ENCODE measurements around the gene MTM1.

Gene MTM1

DNA sequence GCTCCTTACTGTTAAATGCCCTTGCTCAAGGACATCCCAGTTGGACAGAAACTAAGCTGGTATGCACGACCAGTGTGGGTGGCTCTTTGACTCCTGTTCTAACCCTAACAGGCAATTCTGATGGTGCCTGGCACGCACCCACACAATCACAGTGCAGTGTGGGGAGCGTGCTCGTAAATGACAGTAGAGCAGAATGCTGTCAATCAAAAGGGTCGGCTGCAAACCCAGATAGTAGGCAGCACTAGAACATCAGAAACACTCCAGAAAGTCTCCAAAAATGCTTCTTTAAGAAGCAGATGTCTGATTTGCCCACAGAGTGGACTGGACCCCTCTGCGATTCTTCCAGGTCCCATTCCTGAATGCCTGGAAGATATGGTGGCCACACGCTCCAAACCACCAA lies 37.6 kb upstream of the MTM1 start:
- no peak overlapping the region for H3K9ac ChIP-seq (ENCODE audit: low read depth, low read length, poor library complexity, severe bottlenecking)
- no peaks in the 10 kb centered on the region for H3F3A ChIP-seq (ENCODE audit: low read depth)
- no peak overlapping the region for H3K4me2 ChIP-seq (ENCODE audit: low read depth, low read length, poor library complexity, severe bottlenecking)
- H3K9me2 ChIP-seq (replicated peaks; ENCODE audit: low read depth, low read length) = no peaks in the 10 kb centered on the region
- no peaks in the 10 kb centered on the region for H3K79me2 ChIP-seq (ENCODE audit: insufficient read depth, low read length)
- H3K36me3 ChIP-seq (ENCODE audit: insufficient read depth, low read length) = no peaks in the 10 kb centered on the region
- no peaks in the 10 kb centered on the region for H3K9me3 ChIP-seq (ENCODE audit: insufficient read depth, low read depth, low read length)
- no peak for TF ChIP-seq EZH2phosphoT487 (IDR thresholded peaks at IDR 0.05; ENCODE audit: borderline replicate concordance)
- TF ChIP-seq, protein P1, sequence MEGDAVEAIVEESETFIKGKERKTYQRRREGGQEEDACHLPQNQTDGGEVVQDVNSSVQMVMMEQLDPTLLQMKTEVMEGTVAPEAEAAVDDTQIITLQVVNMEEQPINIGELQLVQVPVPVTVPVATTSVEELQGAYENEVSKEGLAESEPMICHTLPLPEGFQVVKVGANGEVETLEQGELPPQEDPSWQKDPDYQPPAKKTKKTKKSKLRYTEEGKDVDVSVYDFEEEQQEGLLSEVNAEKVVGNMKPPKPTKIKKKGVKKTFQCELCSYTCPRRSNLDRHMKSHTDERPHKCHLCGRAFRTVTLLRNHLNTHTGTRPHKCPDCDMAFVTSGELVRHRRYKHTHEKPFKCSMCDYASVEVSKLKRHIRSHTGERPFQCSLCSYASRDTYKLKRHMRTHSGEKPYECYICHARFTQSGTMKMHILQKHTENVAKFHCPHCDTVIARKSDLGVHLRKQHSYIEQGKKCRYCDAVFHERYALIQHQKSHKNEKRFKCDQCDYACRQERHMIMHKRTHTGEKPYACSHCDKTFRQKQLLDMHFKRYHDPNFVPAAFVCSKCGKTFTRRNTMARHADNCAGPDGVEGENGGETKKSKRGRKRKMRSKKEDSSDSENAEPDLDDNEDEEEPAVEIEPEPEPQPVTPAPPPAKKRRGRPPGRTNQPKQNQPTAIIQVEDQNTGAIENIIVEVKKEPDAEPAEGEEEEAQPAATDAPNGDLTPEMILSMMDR (conservative IDR thresholded peaks at IDR 0.05; ENCODE audit: low read length) = no peak
- H3K4me1 ChIP-seq (ENCODE audit: insufficient read depth, low read length, poor library complexity, severe bottlenecking) = no peaks in the 10 kb centered on the region
- no peaks in the 10 kb centered on the region for H3K27me3 ChIP-seq (ENCODE audit: insufficient read depth, low read length, poor library complexity, severe bottlenecking)
- no peak overlapping the region for H2AFZ ChIP-seq (ENCODE audit: low read length)
- H4K20me1 ChIP-seq (ENCODE audit: insufficient read depth, low read length, poor library complexity, severe bottlenecking) = no peaks in the 10 kb centered on the region
- no peak overlapping the region for H3K4me3 ChIP-seq (ENCODE audit: low read length, poor library complexity, severe bottlenecking)

DNA sequence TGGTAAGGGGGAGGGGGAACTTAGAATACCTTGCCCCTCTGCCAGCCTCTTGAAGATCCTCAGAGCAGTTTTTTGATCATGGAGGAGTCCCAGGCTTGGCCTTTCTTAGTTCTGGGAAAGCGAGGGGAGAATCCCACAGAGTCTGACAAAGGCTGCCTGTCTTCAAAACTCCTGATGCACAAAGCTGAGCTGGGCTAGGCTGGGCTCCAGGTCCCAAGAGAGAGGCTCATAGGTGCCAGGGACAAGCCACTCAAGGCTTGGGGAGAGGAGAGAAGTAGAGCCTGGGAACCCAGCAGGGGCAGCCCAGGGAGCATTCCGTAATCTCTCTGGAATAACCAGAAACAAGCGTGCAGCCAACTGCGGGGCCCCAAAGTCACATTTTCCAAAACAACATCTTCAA lies 37.0 kb upstream of the MTM1 start:
- no peak overlapping the region for H3K4me2 ChIP-seq (ENCODE audit: low read depth, low read length, poor library complexity, severe bottlenecking)
- no peaks in the 10 kb centered on the region for H3K9me3 ChIP-seq (ENCODE audit: insufficient read depth, low read depth, low read length)
- H3K36me3 ChIP-seq (ENCODE audit: insufficient read depth, low read length) = no peaks in the 10 kb centered on the region
- no peaks in the 10 kb centered on the region for H3K27me3 ChIP-seq (ENCODE audit: insufficient read depth, low read length, poor library complexity, severe bottlenecking)
- H3K9ac ChIP-seq (ENCODE audit: low read depth, low read length, poor library complexity, severe bottlenecking) = no peak overlapping the region
- no peaks in the 10 kb centered on the region for H3K79me2 ChIP-seq (ENCODE audit: insufficient read depth, low read length)
- no peaks in the 10 kb centered on the region for H3F3A ChIP-seq (ENCODE audit: low read depth)
- H3K4me3 ChIP-seq (ENCODE audit: low read length, poor library complexity, severe bottlenecking) = no peak overlapping the region
- no peaks in the 10 kb centered on the region for H4K20me1 ChIP-seq (ENCODE audit: insufficient read depth, low read length, poor library complexity, severe bottlenecking)
- TF ChIP-seq, protein P1 (conservative IDR thresholded peaks at IDR 0.05; ENCODE audit: low read length) = no peak
- no peak for TF ChIP-seq EZH2phosphoT487 (IDR thresholded peaks at IDR 0.05; ENCODE audit: borderline replicate concordance)
- H3K9me2 ChIP-seq (replicated peaks; ENCODE audit: low read depth, low read length) = no peaks in the 10 kb centered on the region
- H3K4me1 ChIP-seq (ENCODE audit: insufficient read depth, low read length, poor library complexity, severe bottlenecking) = no peaks in the 10 kb centered on the region
- H2AFZ ChIP-seq (ENCODE audit: low read length) = no peak overlapping the region

DNA sequence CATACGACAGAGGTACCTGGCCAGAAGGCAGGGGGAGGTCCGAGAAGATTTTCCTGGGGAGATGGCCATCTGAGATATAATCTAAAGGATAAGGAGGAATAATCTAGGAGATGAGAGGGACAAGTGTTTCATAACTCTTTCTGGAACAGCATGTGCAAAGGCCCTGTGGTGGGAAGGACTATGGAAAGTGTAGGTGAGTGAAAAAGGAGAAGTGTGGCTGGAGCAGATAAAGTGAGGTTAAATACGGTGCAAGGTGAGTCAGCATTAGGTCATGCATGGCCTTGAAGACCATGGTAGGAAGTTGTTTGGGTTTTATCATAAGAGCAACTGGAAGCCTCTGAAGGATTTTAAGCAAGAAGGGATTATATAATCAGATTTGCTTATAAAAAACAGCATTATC lies 34.6 kb upstream of the MTM1 start:
- no peaks in the 10 kb centered on the region for H3F3A ChIP-seq (ENCODE audit: low read depth)
- H3K9me2 ChIP-seq (replicated peaks; ENCODE audit: low read depth, low read length) = no peaks in the 10 kb centered on the region
- TF ChIP-seq EZH2phosphoT487 (IDR thresholded peaks at IDR 0.05; ENCODE audit: borderline replicate concordance) = no peak
- TF ChIP-seq, protein P1 (conservative IDR thresholded peaks at IDR 0.05; ENCODE audit: low read length) = no peak
- no peak overlapping the region for H3K4me3 ChIP-seq (ENCODE audit: low read length, poor library complexity, severe bottlenecking)
- no peaks in the 10 kb centered on the region for H4K20me1 ChIP-seq (ENCODE audit: insufficient read depth, low read length, poor library complexity, severe bottlenecking)
- H3K4me2 ChIP-seq (ENCODE audit: low read depth, low read length, poor library complexity, severe bottlenecking) = no peak overlapping the region
- no peaks in the 10 kb centered on the region for H3K79me2 ChIP-seq (ENCODE audit: insufficient read depth, low read length)
- no peak overlapping the region for H2AFZ ChIP-seq (ENCODE audit: low read length)
- no peaks in the 10 kb centered on the region for H3K4me1 ChIP-seq (ENCODE audit: insufficient read depth, low read length, poor library complexity, severe bottlenecking)
- no peaks in the 10 kb centered on the region for H3K9me3 ChIP-seq (ENCODE audit: insufficient read depth, low read depth, low read length)
- H3K9ac ChIP-seq (ENCODE audit: low read depth, low read length, poor library complexity, severe bottlenecking) = no peak overlapping the region
- no peaks in the 10 kb centered on the region for H3K27me3 ChIP-seq (ENCODE audit: insufficient read depth, low read length, poor library complexity, severe bottlenecking)
- H3K36me3 ChIP-seq (ENCODE audit: insufficient read depth, low read length) = no peaks in the 10 kb centered on the region
